Activated T-helper 2 cell treated with anti-CD3 and anti-CD28 coated beads, Interferon-gamma antibody, Interleukin-2, Interleukin-4, amounts not matched to agents 10 μg/mL and 5 μg/mL and 100 μg/mL, durations not matched to agents 14 hours and 24 hours and 36 hours (primary cell): ENCODE measurements around the gene CPEB4. TPM values are rescaled to one million over a fixed set of nuclear protein-coding genes. Genes with fewer than 3 reads are reported as not detected.

Source experiments
- DNase-seq: peaks from one replicate; pipeline ENCODE4 v3.0.0; 2021; ENCODE audit warnings: low spot score
- H3K27ac Mint-ChIP-seq: one replicate; pipeline ENCODE4 v1.8.0; 2021; ENCODE audit warnings: mixed read lengths
- H3K27me3 Mint-ChIP-seq: one replicate; pipeline ENCODE4 v1.8.0; 2021; ENCODE audit warnings: low read depth, mixed read lengths
- H3K36me3 Mint-ChIP-seq: one replicate; pipeline ENCODE4 v1.8.0; 2021; ENCODE audit warnings: low read depth, mixed read lengths
- H3K4me1 Mint-ChIP-seq: one replicate; pipeline ENCODE4 v1.8.0; 2021; ENCODE audit warnings: low read depth, mixed read lengths
- H3K4me3 Mint-ChIP-seq: one replicate; pipeline ENCODE4 v1.8.0; 2021; ENCODE audit warnings: low read depth, mild to moderate bottlenecking, moderate library complexity, mixed read lengths
- H3K9me3 Mint-ChIP-seq: one replicate; pipeline ENCODE4 v1.8.0; 2021; ENCODE audit warnings: mixed read lengths
- intact Hi-C: fragments of 100-400 bp; cut with micrococcal nuclease; formaldehyde crosslinking; loops from one replicate; pipeline ENCODE4 v1.15.1; 2023
- total RNA-seq: library from RNA; stranded (reverse); gene quantifications from 2 replicates; pipeline ENCODE4 v1.2.3, GENCODE V29; 2022

CPEB4 gene
- total RNA-seq, 1 donor from 2014 or later, result 8.1 TPM

DNA sequence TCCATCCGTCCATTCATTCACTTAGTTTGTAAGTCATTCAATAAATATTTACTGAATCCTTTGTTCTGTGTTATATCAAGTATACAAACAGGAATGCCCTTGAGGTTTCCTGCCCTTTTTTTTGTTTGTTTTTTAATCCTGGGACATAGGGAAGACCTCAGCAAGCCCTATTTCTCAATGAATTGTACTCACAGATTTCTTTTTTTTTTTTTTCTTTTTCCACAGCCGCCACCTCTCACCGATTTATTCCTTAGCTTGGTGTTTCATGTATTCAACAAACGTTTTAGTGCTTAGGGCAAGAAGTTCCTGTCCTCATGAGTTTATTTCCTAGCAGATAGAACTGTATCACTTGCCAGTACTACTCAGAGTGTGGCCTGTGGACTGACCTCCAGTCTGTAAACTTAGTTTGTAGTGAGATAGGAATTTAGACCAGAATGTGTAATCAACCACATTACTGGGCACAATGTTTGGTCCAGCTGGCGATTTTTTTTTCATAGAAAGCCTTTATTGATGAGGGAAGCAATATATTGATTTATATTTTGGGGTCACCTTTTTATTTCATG is 65.5 kb downstream of the CPEB4 start:
- Mint-ChIP-seq H3K4me1 (no peaks in the 10 kb centered on the region), H3K36me3 (peaks cover 26% of the 10 kb centered on the region), H3K4me3 (no peak overlapping the region), H3K9me3 (no peaks in the 10 kb centered on the region), H3K27ac (no peak overlapping the region), H3K27me3 (no peaks in the 10 kb centered on the region)
- intact Hi-C loops, result no loop called here
- DNase-seq, result no peak

GRCh38 chr5:173954671-173955521 is 66.7 kb downstream of the CPEB4 start:
- Mint-ChIP-seq H3K4me1 (no peaks in the 10 kb centered on the region), H3K27me3 (no peaks in the 10 kb centered on the region), H3K4me3 (no peak overlapping the region), H3K9me3 (no peaks in the 10 kb centered on the region), H3K36me3 (peaks cover 18% of the 10 kb centered on the region), H3K27ac (no peak overlapping the region)
- no peak for DNase-seq
- intact Hi-C loops, result no loop called here

DNA sequence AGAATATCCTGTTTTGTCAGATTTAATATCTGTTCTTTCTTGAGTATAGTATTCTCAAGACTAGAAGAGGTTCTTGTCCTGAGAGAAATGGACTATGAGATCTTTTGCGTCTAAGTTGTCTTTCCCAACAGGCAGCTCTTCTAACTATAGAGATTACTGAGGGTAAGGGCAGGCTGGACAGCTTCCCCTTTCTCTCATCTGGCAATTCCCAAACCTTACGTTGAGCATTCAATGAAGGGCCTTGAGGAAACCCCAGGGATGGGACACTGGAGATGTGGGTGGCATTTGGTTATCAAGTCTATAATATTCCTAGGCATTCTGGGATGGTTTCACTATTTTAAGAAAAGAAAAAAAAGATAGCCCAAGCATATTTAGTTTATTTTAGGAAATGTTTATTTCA is 72.8 kb downstream of the CPEB4 start:
- DNase-seq, result no peak
- H3K9me3 Mint-ChIP-seq, result no peaks in the 10 kb centered on the region
- no peak overlapping the region for H3K27ac Mint-ChIP-seq
- H3K27me3 Mint-ChIP-seq, result no peaks in the 10 kb centered on the region
- H3K36me3 Mint-ChIP-seq, result no peaks in the 10 kb centered on the region
- intact Hi-C loops, result no loop called here
- no peak overlapping the region for H3K4me3 Mint-ChIP-seq
- no peaks in the 10 kb centered on the region for H3K4me1 Mint-ChIP-seq

DNA sequence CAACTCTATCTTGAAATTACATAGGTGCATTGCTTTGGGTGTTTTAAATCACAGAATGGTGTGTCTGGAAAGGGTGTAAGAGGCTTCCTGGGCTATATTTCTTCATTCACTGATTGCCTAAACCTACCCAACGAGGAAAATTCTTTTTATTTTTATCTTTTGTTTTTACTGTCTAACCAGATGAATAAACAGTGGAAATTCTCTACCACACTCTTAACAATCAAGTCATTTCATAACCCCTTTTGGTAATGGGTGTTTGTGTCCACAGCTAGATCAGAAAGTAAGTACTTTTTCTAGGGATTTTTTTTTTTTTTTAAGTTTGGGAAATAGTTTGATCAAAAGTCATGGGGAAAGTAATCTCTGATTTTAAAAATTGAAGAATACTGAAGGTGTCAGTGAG is 73.3 kb downstream of the CPEB4 start:
- Mint-ChIP-seq H3K4me3 (no peak overlapping the region), H3K9me3 (no peaks in the 10 kb centered on the region), H3K27me3 (no peaks in the 10 kb centered on the region), H3K4me1 (no peaks in the 10 kb centered on the region), H3K36me3 (no peaks in the 10 kb centered on the region), H3K27ac (no peak overlapping the region)
- intact Hi-C loops, result no loop called here
- DNase-seq, result no peak

- no peaks in the 10 kb centered on the region for H3K27me3 Mint-ChIP-seq
- no peak overlapping the region for H3K27ac Mint-ChIP-seq
- no peaks in the 10 kb centered on the region for H3K36me3 Mint-ChIP-seq
- no peaks in the 10 kb centered on the region for H3K9me3 Mint-ChIP-seq
- no peaks in the 10 kb centered on the region for H3K4me1 Mint-ChIP-seq
- H3K4me3 Mint-ChIP-seq, result no peak overlapping the region
- intact Hi-C loops, result no loop called here
- no peak for DNase-seq
Measured at GRCh38 chr5:173962436-173962972, 74.4 kb downstream of the CPEB4 start.

DNA sequence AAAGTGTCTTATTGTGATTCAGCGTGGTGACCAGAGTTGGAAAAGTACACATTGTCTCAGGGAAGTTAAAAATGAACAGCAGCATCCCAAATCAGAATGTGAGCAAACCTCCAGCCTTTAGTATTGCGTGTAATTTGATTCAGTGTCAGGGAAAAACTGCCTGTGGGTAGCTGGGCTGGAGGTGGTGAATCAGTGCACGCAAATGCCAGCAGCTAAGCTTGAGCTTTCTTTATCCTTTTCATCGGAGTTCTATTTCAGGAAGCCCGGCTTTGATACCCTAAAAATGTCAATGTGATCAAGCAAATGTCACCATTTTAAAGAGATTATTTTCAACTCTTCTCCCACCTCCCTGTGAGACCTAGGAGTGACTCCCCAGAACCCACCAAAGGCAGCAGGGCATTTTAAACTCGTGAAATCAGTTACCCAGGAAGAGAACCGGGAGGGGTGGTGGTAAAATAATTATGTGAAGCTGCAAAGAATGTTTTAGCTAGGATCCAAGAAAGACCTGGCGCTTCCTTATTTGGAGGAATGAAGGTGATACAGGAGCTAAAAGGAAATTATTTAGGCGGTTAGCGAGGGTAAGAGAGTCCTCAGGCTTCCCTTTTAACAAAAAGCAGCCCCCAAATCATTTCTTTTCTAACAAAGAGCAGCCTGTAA is 75.2 kb downstream of the CPEB4 start:
- Mint-ChIP-seq H3K4me1 (no peaks in the 10 kb centered on the region), H3K27me3 (no peaks in the 10 kb centered on the region), H3K27ac (no peak overlapping the region), H3K4me3 (no peak overlapping the region), H3K36me3 (no peaks in the 10 kb centered on the region), H3K9me3 (no peaks in the 10 kb centered on the region)
- intact Hi-C loops, result no loop called here
- no peak for DNase-seq

GRCh38 chr5:173963867-173964441 is 75.8 kb downstream of the CPEB4 start:
- H3K9me3 Mint-ChIP-seq, result no peaks in the 10 kb centered on the region
- H3K4me3 Mint-ChIP-seq, result no peak overlapping the region
- no peaks in the 10 kb centered on the region for H3K36me3 Mint-ChIP-seq
- H3K4me1 Mint-ChIP-seq, result no peaks in the 10 kb centered on the region
- DNase-seq, result no peak
- no peak overlapping the region for H3K27ac Mint-ChIP-seq
- H3K27me3 Mint-ChIP-seq, result no peaks in the 10 kb centered on the region
- intact Hi-C loops, result no loop called here

- H3K27me3 Mint-ChIP-seq, result no peaks in the 10 kb centered on the region
- DNase-seq, result no peak
- no peak overlapping the region for H3K4me3 Mint-ChIP-seq
- H3K36me3 Mint-ChIP-seq, result no peaks in the 10 kb centered on the region
- H3K27ac Mint-ChIP-seq, result no peak overlapping the region
- H3K9me3 Mint-ChIP-seq, result no peaks in the 10 kb centered on the region
- intact Hi-C loops, result no loop called here
- no peaks in the 10 kb centered on the region for H3K4me1 Mint-ChIP-seq
Measured at GRCh38 chr5:173964506-173964905, 76.4 kb downstream of the CPEB4 start.

GRCh38 chr5:173967241-173967640 is 79.1 kb downstream of the CPEB4 start:
- peaks cover 3% of the 10 kb centered on the region for H3K27me3 Mint-ChIP-seq
- H3K4me1 Mint-ChIP-seq, result peaks cover 3% of the 10 kb centered on the region
- H3K36me3 Mint-ChIP-seq, result no peaks in the 10 kb centered on the region
- no peak for DNase-seq
- H3K27ac Mint-ChIP-seq, result no peak overlapping the region
- no peaks in the 10 kb centered on the region for H3K9me3 Mint-ChIP-seq
- H3K4me3 Mint-ChIP-seq, result no peak overlapping the region
- intact Hi-C loops, result no loop called here

DNA sequence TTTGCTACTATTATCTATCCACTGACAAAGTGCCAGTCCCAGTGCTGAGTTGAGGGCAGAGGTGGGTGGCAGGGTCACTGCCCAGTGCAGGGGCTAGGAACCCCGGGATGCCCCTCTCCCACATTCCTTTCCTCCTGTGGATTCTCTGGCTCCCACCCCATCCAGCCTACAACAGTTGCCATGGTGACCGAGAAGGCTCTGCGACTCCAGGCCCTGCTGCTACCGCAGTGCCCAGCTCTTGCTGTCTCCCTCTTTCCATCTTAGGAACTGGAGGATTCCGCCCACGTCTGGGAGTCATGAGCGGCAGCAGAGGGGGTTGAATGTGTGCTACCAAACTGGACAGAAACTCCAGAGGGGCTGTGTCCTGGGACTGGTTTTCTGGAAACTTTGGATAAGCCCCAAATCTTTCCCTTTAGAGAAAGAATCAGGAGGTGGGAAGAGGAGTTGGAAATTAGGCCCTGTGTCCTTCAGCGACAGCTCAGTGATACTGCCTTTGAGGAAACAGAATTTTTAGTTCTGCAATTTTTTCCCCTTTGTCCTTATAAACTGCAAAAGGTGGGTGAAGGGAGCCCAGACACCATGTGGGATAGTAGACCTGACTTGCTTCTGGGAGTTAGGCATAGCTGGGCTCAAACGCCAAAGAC is 80.1 kb downstream of the CPEB4 start:
- H3K36me3 Mint-ChIP-seq, result no peaks in the 10 kb centered on the region
- H3K27me3 Mint-ChIP-seq, result peaks cover 3% of the 10 kb centered on the region
- no peaks in the 10 kb centered on the region for H3K9me3 Mint-ChIP-seq
- peaks cover 3% of the 10 kb centered on the region for H3K4me1 Mint-ChIP-seq
- no peak for DNase-seq
- intact Hi-C loops, result no loop called here
- no peak overlapping the region for H3K4me3 Mint-ChIP-seq
- H3K27ac Mint-ChIP-seq, result no peak overlapping the region

DNA sequence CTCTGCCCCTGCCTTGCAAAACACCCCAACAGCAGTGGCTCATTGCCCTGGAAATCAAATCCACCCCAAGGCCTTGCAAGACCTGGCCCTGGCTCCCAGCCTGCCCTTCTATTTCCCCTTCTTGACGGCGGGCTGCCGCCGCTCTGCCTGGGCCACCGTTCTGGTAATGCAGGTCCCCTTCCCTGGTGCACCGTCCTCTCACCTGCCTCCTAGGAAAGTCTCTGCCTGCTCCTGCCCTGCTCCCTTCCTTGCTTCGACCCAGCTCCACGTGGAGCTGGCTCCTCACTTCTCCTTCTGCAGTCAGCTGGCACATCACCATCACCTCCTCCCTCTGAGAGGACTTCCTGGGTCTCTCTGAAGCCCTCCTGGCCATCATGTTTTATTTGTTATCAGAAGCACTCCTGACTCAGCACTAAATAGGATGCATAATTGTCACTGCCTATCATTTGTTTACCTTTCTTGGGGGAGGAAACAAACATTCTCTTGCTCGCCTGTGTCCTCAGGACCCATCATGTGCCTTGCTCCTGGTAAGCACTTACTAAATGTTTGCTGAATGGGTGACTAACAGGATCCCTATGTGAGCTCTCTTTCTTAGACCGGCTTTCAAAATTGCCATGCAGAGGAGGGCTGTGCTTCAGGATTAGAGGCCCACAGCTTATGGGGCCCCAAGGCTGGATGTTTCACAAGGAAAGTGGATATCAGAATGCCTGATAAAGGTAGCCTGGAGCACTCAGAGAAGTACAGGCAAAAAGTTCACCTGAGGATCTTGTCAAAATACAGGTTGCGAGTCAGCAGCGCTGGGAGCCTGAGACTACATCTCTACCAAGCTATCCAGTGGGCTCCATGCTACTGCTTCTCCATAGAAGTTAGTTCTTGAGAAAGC is 81.3 kb downstream of the CPEB4 start:
- no peaks in the 10 kb centered on the region for H3K36me3 Mint-ChIP-seq
- H3K27ac Mint-ChIP-seq, result no peak overlapping the region
- H3K27me3 Mint-ChIP-seq, result peaks cover 7% of the 10 kb centered on the region
- H3K4me1 Mint-ChIP-seq, result peaks cover 7% of the 10 kb centered on the region
- intact Hi-C loops, result loop anchor here (10.0 kb wide), 1 partner anchor 185 kb away; no protein-coding TSS in a partner anchor
- no peak overlapping the region for H3K4me3 Mint-ChIP-seq
- no peaks in the 10 kb centered on the region for H3K9me3 Mint-ChIP-seq
- DNase-seq, result no peak
